GM21528 (cell line): ENCODE results near the gene SOHLH1.
"Not testable (repeated sequence)": the region's sequence is repeated elsewhere in the genome, so short reads cannot be mapped to it uniquely, and the experiment has no call there.

Experiments
- ATAC-seq: cut with Tn5 transposase; IDR thresholded peaks from one replicate; pipeline ENCODE4 v1.9.1; 2021; ENCODE audit warnings: mild to moderate bottlenecking, moderate library complexity; ENCODE audit not compliant: unreplicated experiment, low FRiP score

SOHLH1 gene

DNA sequence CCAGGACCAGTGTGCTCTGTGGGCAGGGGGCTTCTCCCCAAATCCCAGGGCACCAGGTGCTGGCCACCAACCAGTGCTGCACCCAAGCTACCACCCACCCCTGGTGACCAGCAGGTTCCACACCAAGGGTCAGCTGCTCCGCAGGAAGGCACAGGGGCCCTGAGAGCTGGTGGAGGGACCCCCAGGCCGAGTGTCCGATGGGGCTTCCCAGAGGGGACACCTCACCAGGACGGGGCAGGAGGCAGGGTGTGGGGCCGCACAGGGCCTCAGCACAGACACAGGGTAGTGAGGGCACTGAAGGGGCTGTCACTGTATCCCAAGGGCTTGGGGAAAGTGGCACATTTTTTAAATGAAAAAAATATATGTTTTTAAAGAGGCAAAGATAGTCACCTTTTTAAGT, 18.1 kb downstream of the SOHLH1 start:
- no peak for ATAC-seq

DNA sequence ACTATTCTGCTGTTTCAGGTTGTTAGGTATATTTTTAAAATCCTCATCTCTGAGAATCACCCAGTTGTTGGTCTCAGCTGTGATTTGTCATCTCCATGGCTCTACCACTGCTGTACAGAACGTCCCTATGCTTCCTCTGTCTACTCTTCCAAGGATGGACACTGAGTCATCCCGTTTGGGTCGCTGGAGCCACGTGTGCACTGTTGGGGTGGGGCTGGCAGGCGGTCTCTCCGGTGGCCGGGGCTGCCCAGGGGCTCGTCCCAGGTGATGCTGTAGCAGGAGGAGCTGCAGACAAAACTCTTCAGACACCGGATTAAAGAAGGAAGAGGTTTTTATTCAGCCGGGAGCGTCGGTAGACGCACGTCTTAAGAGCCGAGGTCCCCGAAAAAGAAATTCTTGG, 19.2 kb downstream of the SOHLH1 start:
- no peak for ATAC-seq

DNA sequence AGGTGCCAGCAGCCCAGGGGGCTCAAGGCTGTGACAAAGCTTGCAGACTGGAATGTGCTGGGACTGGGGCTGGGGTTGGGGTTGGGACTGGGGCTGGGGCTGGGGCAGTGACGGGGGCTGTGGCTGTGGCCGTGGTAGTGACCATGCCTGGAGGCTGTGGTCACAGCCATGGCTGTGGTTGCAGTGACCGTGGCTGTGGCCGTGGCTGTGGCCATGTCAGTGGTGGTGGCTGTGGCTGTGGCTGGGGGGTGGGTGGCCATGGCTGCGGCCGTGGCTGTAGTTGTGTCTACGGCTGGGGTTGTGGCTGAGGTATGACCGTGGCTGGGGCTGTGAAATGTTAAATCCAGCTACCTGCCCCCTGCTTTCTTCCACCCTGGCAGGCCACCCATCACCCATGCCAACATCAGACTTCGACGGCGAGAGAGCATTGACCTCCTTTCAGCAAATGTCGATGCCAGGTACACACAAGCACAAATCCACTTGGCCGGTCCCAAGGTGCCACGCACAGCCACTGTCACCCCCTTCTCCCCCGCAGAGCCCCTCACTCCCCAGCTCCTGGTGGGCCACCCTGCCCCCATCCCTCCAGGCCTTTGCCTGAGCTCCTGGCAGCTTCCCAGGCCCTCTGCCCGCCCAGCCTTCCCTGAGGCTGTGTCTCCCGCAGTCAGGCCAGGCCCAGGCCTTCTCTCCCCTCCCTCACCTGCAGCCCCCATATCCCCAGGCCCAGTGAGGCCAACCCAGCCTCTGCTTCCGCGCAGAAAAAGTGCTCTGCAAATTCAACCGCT, 20.9 kb downstream of the SOHLH1 start:
- ATAC-seq, result no peak

DNA sequence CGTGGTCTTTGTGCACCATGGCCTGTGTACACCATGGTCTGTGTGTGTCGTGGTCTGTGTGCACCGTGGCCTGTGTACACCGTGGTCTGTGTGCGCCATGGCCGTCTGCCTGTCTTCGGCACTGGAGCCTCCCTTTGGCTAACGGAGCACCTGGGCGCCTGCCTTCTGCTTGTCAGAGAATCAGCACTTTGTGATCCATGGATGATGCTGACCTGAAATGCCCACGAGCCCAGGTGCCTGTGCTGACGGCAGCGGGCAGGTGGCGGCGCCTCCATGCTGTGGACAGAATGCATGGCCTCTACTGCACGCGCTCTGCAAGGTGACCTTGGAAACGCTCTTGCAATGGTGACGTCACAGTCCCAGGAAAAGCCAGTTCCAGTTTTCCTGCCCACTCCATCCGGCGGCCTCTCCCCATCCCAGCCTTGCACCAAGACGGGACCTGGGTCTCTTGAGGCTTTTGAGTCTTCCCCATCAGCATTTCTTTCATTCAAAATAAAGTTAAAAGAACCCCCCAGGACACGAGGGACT, 21.6 kb downstream of the SOHLH1 start:
- no peak for ATAC-seq

DNA sequence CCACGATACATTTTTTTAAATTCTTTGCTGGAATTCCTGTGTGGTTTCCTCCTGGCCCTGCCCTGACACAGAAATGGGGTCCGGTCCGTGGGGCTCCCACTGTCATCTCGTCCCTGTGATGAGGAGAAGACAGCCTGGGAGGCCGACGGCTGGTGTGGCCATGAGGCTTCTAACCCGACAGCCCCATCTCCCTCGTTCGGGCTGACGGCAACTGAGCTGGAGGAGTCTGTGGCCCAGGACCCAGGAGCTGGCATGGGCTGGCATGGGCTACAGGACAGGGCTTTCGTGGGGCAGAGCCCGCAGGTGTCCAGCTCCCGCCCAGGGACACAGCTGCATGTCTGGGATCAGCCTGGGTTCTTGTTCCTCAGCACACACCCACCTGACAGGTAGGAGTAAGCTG, 22.4 kb downstream of the SOHLH1 start:
- no peak for ATAC-seq

DNA sequence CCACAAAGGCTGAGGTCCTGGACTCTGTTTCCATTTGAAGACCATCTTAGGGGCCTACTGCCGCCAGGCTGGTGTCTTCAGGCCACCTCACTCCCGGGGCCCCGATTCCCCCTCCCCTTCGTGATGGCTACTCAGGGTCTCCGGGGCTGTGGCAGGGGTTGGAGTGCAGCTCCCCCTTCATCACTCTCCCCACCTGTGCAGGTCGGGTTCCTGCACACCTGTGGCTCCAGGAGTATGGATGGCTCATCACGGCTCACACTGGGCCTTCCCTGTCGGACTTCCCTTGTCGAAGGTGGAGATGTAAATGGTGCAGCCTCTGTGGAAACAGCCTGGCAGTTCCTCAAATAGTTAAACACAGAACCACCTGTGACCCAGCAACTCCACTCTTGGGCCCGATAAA, 24.3 kb downstream of the SOHLH1 start:
- ATAC-seq, result no peak

DNA sequence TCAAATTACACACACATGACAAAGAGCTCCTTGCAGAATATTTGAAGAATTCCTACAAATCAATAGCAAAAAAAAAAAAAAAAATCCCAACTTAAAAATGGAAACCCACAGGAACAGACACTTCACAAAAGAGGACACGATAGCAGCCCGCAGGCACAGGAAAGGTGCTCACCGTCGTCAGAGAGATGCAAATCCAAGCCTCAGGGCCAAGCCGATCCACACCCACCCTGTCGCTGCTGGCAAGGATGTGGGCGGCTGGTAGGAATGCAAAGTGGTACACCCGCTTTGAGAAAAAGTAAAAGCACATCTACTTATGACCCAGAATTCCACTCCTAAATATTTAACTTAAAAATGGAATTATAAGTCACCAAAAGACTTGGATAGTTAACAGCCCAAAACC, 25.3 kb downstream of the SOHLH1 start:
- ATAC-seq, result no peak

DNA sequence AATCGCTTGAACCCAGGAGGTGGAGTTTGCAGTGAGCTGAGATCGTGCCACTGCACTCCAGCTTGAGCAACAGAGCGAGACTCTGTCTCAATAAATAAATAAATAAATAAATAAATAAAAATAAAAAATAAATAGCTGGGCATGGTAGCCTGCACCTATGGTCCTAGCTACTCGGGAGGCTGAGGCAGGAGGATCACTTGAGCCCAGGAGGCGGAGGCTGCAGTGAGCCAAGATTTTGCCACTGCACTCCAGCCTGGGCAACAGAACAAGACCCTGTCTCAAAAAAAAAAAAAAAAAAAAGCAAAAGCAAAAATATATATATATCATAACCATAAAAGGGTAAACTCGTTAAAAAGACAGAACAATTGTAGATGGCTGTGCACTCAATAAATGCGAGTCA, 26.5 kb downstream of the SOHLH1 start:
- not testable (repeated sequence) for ATAC-seq

DNA sequence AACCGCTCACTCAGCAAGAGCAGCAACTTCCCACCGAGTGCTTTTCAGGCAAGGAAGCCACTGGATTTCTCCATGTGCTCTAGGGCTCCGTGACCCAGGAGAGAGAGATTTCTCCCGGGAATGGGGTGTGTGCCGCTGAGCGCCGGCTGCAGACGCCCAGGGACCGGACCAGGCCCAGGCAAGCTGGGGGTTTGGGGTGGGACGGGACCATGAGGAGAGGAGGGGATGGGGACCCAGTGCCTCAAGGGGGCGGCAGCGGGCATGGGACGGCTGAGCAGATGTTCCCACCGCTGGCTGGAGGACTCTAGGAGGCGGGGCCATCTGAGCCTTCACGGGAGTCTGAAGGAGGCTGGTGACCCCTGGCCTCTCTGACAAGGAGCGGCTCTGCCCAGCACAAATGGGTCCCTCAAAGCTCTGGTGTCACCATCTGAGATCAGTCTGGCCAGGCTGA, 27.7 kb downstream of the SOHLH1 start:
- ATAC-seq, result no peak

DNA sequence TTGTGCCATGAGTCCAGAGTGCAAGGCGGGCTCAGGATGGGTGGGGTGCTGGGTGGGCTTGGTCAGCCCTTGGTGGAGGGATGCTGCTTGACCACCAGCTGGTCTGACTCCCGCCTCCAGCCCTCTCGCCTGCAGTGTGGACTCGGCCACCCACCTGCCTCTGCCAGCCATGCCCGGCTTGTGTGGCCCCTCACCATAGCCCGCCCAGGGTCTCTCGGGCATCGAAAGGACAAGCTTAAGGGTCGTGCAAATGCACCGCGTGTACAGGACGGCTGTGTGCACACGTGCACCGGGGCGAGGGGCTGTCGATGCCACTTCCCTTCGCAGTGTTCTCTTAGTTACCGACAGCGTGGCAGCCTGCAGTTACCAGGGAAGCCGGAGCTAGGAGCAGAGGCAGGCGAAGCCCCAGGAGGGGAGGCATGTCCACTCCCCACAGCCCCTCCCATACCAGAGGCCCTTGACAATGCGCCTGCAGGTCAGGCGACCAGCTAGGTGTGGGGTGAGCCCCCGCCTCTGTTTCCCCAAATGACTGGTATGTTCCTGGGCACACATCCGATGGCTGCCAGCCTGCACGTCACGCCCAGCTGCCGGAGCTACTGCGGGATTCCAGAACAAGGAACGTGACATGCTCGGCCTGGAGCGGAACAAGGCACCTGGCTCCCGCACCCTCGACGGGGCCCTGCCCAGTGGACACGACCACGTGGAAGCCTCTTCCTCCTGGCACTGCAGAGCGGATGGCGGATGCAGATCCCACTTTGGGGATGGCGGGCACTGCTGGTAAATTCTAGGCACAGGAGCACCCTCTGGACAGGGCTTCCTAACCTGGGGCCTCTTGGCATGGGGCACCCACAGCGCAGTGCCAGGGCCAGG, 28.3 kb downstream of the SOHLH1 start:
- ATAC-seq, result no peak

DNA sequence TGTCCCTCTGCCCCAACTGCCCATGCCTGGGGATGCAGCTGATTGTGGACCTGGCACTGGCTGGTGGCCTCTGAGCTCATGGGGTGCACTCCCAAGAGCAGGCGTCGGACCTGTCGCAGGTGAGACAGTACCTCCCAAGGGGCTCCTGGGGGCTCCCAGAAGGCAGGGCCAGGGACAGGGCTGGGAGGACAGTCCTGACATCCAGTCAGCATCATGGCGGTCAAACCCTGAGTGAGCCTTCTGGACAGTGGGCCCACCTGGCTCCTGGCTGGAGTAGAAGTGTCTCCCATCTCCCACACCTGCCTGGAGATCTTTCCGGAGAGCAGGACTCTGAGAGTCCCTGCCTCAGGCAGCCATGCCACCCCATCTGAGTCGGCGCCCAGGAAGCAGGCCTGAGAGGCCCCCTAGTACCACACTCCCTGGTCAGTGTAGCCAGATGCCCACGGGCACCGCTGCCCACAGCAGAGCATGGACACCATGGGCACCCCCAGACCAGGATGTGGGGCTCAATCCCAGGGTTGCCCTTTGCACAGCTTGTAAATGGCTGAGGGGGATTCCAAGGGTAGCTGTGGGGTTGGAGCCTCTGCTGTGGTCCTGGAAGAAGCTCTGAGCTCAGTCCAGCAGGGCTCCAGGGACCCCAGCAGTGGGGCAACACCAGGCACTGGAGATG, 29.5 kb downstream of the SOHLH1 start:
- no peak for ATAC-seq

DNA sequence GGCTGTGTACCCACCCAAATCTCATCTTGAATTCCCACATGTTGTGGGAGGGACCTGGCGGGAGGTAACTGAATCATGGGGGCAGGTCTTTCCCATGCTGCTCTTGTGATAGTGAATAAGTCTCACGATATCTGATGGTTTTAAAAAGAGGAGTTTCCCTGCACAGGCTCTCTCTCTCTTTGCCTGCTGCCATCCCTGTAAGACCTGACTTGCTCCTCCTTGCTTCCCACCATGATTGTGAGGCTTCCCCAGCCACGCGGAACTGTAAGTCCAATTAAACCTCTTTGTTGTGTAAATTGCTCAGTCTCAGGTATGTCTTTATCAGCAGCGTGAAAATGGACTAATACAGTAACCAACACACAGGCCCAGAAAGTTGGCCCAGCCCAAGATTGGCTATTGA, 30.3 kb downstream of the SOHLH1 start:
- ATAC-seq, result not testable (repeated sequence)

DNA sequence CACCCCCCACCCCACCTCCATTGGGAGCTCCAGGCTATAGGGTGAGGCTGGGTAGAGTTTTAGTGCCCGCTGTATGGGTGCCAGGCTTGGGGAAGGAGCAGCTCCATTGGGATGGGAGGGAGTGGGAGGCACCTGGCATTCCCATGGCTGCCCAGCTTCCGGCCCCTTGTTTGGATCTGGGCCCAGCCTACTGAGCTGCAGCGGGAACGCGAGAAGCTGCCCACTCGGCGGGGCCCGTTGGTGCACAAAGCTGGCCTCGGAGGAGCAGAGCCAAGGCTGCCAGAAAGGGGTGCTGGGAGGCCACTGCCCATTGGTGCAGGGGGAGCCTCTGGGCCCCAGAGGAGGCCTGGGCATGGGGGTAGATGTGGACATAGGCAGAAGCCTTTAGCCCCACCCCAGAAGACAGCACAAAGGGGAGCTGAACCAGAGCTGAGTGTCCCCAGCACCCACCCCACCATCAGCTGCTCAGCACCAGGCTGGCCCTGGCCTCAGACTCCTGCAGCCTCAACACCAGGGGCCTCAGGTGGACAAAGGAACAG, 31.7 kb downstream of the SOHLH1 start:
- no peak for ATAC-seq

DNA sequence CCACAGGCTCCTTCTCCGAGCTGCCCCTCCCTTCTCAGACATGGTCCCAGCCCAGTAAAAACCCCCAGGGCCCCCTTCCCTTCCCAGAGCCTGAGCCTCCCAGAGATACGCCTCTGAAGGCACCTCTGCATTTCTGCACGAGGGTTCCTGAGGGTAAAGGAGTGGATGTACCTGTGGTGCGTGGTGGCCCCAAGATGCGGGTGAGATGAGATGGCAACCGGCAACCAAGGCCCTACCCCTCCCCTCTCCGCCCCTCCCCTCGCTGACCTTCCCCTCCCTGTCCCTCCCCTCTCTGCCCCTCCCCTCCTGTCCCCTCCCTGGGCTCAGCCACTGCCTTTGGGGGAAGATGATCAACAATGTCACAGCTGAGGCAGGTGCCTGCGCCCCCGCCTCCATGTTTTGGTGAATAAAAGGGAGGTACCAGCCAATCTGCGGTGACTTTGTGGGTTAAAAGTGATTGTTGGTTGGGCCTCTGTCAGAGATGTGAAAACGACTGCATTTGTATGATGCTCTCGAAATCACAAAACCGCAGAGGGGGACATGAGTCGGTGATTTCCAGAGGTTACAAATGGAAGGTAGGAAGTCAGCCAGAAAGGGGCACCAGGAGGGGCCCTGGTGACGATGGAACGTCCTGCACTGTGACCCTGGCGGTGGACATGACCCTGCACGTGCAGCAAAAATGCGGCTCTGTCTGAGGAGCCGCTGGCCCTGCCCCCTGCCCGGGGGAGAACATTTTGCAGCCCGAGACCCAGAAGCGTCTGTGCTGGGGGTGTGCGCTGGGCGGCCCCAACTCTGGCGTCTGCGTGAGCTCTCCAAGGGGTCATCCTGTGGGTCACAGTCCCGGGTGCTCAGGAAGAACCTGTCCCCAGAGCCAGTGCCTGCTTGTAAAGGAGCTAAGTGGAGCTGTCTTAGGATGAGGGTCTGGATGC, 32.5 kb downstream of the SOHLH1 start:
- no peak for ATAC-seq

DNA sequence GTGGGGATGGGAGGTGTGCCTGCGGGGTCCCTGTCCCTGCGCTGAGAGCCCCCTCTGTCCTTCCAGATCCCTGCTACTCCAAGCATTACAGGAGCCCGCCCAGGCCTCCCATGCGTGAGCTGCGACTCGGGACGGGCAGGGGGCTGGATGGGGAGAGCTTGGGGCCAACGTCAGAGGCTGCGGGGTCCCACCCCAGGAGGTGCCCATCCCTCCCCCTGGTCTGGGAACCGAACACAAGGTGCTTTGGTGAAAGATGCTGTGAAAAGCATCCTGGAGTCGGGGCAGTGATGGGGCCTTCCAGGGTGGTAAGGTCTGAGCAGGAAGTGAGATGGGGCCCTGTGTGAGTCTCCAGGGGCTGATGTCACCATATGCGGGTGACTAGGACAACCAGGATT, 33.5 kb downstream of the SOHLH1 start:
- ATAC-seq, result no peak

DNA sequence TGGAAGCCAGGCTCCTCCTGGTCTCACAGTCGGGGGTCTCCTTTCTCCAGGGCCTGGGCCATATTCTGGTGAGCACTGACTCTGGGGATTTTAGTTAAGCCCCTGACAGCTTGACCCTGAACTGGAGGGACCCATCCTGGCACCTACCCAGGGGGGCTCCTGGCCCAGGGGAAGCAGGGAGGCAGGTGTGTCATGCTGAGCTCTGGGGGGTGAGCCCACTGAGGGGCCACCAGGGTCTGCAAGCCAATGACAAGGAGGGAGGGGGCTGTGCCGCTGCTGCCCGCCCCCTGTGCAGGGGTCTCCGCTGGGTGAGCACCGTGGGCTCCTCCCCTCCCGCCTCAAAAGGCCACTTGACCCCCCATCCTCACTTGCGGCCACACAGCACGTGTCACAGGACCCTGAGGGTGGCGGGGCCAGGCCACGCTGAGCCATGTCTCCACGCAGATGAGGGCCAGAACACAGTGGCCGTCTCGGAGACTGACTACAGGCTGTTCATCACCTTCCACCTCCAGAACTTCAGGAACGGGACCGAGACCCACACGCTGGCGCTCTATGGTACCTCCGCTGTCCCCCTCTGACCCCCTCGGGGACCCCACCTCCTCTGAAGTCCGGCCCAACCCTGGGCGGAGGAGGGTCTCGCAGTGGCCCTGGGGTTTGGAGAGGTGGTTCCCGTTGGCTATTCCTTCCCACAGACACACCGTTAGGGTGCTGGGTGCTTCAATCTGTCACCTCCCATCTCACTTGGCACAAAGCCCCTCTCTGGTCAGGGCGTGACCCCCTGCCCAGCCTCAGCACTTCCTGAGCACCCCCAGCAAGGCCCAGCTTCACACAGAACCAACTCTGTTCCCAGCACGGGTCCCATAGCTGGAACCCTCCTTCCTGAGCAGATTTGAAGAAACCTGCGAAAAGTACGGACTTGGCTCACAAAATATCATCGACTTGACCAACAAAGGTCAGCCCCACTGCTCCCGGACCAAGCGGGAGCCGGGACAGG, 34.2 kb downstream of the SOHLH1 start:
- no peak for ATAC-seq

DNA sequence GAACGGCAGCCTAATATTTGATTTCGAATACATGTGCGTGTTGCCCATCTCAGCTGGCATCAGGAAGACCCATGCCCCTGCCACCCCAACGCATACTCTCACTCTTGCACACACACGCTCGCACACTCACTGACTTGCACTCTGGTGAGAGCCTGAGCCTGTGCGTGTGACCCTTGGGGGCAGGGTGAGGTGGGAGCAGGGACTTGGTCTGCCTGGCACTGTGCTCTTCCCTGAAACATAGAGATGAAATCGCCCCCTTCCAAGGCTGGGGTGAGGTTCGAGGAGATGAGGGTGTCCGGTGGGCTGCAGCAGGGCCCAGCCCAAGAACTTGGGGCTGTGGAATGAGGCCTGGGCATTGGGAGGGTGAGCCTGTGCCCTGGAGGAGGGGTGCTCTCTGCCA, 35.0 kb downstream of the SOHLH1 start:
- no peak for ATAC-seq

DNA sequence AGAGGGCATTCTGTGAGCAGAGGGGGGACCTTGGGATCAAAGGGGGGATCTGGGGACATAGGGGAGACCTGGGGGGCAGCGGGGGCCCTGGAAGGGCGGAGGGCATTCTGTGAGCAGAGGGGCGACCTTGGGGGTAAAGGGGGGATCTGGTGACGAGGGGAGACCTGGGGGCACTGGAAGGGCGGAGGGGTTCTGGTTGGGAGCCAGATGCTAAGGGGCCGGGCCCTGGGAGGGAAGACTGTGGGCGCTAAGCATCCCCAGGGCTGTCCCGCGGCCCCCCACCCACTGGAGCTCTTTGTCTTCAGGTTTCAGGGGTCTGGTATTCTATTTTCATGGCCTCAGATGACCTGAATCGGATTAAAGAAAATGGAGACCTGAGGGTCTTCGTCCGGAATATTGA, 35.4 kb downstream of the SOHLH1 start:
- ATAC-seq, result no peak

DNA sequence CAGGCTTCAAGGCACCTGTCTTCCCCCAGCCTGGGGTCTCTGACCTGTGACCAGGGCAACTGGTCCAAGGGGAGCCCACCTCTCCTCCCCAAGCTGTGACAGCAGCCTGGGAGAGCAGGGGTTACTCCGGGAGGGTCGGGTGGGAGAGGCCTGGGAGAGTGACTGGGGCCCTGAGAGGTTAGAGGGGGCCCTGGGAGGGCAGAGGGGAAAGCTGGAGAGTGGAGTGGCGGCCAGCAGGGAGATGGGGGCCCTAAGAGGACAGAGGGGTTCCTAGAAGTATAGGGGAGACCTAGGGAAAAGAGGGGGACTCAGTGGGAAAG, 35.9 kb downstream of the SOHLH1 start:
- ATAC-seq, result no peak
